Cortex of kidney (tissue), 1 donor: ENCODE results near the gene ACBD4.

Experiments
- DNase-seq: peaks from one replicate; lab custom pipeline; 2025; lab: John Stamatoyannopoulos, UW

The ACBD4 gene

DNA sequence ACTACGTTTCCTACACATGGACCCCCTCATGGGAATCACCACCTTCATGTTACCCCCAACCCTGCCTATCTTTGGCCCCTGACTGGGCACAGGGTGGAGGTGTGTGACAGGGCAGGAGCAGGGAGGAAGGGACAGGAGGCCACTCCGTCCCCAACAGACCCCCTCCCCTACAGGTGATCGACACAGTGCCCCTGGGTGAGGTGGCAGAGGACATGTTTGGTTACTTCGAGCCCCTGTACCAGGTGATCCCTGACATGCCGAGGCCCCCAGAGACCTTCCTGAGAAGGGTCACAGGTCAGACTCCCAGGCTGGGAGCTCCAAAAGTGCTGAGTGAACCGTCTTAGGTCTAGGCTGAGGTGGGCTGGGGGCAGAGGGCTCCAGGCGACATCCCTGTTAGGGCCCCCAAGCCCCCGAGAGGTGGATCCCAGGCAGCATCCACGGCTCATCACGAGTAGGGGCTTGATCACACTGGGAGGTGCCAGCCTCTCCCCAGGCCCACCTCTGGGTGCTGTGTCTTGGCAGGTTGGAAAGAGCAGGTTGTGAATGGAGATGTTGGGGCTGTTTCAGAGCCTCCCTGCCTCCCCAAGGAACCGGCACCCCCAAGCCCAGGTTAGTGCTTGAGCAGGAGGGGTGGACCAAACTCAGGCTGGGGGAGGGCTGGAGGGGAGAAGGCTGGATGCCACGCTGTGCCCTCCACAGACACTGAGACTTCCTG lies 1.5 kb downstream of the ACBD4 start:
- no peak for DNase-seq

DNA sequence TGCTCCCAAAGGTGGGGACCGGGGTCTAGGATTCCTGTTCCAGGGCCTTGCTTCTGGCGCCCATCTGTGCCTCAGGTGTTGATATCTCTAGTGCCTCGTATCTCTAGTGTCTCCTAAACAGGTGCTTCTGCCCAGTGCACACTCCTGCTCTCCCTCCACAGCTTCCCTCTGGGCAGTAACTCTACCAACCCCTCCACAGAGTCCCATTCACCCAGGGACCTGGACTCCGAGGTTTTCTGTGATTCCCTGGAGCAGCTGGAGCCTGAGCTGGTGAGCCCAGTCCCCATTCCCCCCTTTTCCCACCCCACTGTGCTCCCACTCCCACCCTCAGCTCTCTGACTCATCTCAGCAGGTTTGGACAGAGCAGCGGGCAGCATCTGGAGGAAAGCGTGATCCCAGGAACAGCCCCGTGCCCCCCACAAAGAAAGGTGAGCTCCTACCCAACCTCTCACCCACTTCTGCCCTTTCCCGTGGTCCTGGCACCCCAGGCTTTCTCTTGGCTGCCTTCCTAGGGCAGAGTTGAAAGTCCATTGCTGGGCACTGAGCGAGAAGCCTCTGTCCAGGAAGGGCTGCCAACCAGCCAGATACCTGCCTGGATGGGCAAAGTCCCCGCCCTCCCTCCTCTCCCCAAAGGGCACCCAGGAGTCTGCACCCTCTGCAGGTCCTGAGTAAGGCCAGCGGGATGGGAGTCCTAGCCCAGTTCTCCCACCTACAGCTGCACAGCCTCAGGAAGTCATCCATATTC lies 2.2 kb downstream of the ACBD4 start:
- no peak for DNase-seq

DNA sequence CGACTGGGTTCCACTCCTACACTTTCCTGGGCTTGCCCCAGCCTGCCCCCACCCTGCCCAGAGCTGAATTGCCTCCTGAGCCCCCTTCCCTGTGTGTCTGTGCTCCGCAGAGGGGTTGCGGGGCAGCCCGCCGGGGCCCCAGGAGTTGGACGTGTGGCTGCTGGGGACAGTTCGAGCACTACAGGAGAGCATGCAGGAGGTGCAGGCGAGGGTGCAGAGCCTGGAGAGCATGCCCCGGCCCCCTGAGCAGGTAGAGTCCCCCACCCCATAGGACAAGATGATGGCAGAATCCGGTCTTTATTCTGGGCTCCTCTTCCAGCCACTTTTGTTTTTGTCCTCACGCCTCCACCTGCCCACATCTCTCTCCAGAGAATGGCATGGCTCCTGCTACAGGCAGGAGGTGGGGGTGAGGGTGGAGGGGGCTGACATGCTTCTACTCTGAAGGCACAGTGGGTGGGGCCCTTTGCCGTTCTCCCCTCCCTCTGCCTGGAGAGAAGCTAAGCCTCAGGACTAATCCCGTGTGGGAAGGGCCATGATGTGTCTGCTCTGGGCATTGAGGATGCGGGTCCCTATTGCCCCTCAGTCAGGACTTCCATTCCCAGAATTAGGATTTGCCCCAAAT lies 3.5 kb downstream of the ACBD4 start:
- DNase-seq: no peak

DNA sequence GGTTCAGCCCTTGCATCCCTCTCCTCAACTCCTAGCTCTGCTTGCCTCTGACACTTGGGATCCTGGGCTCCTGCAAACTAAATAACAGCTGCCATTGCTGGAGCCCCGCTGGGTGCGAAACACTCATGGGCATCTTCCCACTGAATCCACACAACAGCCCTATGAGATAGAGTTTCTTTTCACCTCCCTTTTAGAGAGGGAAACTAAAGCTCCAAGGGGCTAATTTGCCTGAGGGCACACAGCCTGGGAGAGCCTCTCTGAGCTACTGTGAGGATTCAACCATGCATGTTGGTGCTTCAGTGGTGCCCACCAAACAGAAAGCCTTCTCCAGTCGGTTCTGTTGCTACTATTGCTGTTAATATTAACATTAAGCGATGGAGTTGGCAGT lies 4.0 kb downstream of the ACBD4 start:
- DNase-seq: no peak

DNA sequence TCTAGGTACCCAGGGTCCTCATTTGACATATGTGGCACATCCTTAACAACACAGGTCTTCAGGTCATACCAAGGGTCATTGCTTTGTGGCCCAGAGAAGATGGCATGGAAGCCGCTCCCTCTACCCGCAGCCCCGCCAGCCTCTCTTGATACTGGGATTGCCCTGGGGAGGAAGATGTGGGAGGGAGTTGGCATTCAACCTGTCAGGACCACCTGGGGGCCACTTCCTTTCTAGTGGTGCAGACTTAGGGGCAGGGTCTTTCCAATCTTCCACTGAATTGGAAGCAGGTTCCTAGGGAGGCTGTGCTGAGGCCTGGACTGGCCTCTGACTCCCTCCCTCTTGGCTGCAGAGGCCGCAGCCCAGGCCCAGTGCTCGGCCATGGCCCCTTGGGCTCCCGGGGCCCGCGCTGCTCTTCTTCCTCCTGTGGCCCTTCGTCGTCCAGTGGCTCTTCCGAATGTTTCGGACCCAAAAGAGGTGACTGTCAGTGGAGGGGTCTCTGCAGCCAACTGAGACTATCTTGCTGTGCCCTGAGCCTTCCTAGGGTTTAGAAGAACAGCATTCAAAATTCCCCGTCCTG lies 7.7 kb downstream of the ACBD4 start:
- no peak for DNase-seq

DNA sequence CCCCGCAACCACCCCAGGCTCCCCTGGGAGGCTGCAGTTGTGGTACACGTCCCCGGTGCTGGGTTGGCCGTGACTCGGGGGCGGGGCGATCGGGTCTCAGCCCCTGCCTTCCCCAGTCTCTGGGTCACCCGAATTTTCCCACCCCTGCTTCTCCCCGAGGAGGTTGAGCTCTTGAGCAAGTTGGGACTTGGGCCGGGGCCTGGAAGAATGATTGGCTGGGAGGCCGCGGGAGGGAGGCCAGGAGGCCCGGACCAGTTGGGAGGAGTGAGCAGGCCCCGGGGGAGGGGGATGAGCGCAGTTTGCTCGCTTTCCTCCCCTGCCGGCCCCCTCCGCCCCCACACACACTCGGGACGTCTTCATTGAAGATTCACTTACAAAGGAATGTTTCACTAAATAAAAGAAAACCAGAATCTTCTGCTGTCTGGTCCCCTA lies 8.3 kb downstream of the ACBD4 start:
- DNase-seq: no peak

DNA sequence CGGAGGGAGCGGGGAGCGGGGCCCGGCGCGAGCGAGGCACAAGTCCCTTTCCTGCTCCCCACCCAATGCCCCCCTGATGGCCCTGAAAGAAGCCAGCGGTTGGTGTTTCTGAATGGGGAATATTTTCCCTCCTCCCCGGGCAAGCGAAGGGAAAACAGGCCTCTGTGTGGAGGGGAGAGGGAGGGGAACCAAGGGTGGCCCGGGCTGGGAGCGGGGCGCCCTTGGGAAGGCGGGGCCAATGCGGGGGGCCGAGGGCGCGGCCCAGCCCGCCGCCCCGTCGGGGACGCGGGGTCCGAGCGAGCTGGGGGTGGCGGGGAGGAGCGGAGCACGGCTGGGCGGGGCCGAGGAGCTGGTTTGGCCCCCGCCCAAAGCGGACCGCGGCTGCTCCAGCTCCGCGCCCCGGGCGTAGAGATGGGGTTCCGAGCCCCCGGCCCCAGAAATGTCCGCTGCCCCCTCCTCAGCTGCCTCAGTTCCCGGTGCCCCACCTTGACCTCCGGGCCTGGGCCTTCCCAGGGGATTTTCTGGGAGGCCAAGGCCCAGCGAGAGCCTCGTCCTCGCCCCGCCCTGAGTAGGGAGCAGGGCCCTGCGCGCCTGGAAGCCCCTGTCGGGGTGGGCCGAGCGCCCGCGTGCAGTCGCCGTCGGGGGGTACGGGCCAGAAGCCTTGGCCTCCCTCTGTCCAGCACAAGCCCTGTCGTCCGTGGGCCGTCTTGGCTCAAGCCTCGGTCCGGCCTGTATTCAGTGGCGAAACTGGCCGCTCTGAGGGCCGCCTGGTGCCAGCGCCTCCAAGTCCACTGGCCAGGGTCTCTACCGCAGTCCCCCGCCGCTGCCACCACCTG lies 8.9 kb downstream of the ACBD4 start:
- no peak for DNase-seq

DNA sequence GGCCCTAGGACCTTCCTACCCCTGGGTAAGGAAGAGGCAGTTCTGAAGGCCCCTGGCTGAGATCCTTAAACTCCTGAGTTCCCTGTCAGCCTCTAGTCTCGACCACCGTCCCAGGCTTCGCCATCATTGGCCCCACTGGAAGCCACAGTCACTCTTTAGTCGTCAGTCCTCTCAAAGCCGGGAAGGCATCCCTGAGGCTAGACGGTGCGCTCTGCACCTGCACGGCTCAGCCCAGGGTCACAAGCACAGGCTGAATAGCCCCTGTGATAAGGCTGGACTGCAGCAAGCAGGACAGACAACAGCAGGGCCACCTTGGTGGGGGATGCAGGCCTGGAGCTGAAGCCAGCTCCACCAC lies 9.5 kb downstream of the ACBD4 start:
- no peak for DNase-seq

DNA sequence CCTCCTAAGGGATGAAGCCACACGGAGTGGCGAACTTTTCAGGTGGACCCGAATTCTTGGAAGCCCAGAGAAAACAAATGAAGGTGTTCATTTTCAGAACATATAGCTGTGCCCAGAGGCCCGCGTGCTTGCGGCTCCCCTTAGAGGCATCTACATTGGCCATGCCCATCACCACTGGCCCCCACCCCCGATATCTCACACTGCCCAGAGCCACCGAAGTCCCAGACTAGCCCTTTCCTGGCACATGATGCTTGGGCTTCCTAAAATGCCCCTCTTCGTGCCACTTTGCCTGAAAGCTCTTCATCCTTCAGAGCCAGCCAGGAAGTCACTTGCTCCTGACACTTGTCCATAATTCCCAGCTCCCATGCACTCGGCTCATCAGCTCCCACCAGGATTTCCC lies 10.7 kb downstream of the ACBD4 start:
- no peak for DNase-seq

DNA sequence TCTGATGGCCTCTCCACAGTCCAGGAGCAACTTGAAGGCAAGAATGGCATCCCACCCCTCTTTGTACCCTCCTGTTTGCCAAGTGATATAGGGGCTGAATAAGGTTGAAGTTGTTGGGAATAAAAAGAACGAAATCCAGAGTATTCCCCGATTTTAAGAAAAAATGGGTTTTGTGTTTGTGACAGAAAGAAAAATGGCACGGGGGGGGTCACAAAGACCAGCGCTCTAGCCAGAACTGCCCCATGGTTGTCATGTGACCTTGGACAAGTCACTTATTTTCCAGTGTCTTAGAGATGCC lies 11.1 kb downstream of the ACBD4 start:
- DNase-seq: no peak

DNA sequence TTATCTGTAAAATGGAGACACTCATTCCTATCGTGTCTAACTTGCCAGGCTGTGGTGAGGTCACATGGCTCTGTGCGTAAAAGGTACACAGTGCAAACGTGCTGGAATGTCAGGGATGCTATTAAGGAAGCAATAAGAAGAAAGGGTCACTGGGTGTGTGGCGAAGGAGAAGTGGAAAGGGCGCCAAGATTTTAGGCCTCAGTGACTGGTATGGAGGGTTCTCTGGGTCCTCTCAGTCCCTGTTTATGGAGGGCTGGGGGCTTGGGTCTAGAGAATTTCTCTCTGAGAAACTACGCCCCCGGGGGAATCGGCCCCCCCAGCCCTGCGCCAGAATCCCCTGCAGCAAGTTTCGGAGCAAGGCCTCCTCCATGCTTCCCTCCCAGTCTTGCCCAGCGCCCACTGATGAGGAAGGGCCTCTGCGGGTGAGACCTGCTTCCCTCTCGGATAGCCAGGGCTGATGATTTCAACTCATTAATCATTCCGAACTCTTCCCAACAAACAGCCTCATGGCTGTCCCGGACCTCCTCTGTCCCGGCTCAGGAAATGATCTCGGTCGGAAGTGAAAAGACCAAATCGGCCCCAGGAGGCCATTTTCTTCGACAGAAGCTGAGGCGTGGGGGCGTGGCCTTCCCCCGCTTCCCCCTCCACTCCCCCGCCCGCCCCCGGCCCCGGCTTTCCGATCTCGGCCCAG lies 11.5 kb downstream of the ACBD4 start:
- no peak for DNase-seq

DNA sequence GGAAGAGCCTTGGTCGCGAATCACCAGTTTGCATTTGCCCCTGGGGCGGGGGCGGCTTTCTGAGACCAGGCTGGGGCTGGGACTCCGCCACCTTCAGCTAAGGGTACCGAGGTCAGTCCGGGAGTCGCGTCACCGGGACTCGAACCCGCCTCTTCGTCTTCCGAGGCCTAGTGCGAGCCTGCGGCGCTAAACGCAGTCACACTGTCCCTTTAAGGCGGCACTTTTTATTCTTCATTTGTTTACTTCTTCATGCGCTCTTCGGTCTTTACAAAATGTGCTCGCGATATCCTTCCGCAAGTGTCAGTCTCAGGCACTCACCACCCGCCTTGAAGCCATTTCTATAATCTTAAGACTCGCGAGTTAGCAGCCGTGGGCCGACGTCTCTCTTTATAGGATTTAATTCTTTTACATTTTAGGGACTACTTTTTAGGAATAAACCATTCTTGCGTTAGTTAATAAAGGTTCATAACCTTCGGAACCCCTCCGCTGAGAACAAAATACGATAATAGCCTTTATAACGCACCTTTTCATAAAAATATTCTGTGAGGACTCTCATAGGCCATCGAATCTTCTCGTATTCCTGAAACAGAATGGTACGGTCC lies 12.2 kb downstream of the ACBD4 start:
- DNase-seq: no peak

DNA sequence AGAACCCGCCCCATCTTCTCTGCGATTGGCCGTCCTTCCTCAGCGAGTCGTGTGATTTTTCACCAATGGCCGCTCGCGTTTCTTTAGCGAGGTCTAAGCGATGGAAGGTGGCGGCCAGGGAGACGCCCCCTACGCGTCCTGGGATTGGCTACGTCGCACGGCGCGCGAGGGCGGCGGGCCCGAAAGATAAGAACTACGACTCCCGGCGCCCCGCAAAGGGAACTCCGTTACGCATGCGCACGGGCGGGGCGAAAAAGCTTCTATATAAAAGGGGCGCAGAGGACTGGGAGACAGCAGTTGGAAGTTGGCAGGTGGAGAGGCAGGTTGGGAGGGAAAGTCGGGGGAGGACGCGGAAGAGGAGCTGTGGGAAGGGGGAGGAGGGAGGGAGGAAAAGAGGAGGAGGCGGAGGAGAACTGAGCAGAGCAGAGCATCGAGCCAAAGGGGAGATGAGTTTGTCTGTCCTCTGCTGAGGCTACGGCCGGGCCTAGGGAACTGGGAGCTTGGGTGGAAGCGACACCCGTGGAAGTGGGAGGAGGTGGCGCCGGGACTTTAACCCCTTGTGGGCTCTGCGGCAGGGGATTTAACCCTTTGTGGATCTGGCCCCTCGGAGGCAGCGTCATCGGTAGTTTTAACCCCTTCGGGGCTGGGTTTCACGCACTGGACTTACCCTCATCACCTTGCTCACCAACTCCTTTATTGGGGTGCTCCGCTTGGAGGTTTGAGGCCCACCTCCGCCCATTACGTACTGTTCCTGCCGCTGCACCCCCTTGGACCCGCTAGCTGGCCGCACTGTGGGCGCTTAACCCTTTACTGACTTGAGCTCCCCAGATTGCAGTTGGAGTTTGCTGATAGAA lies 12.9 kb downstream of the ACBD4 start, which contains the start of gene HEXIM1:
Gene HEXIM1 (plus strand): TSS at position 293 of the 854 bp plus-strand sequence. CDS start 716 bp downstream, outside the sequence.
- peak; percentile 91 for DNase-seq

DNA sequence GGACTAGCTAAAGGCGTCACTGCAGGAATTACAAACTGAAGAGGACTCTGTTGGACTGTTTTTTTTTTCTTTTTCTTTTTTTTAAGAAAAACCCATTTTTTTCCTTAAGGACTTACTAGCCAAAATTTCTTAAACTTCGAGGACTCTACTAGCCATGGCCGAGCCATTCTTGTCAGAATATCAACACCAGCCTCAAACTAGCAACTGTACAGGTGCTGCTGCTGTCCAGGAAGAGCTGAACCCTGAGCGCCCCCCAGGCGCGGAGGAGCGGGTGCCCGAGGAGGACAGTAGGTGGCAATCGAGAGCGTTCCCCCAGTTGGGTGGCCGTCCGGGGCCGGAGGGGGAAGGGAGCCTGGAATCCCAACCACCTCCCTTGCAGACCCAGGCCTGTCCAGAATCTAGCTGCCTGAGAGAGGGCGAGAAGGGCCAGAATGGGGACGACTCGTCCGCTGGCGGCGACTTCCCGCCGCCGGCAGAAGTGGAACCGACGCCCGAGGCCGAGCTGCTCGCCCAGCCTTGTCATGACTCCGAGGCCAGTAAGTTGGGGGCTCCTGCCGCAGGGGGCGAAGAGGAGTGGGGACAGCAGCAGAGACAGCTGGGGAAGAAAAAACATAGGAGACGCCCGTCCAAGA lies 13.7 kb downstream of the ACBD4 start:
- DNase-seq: no peak

DNA sequence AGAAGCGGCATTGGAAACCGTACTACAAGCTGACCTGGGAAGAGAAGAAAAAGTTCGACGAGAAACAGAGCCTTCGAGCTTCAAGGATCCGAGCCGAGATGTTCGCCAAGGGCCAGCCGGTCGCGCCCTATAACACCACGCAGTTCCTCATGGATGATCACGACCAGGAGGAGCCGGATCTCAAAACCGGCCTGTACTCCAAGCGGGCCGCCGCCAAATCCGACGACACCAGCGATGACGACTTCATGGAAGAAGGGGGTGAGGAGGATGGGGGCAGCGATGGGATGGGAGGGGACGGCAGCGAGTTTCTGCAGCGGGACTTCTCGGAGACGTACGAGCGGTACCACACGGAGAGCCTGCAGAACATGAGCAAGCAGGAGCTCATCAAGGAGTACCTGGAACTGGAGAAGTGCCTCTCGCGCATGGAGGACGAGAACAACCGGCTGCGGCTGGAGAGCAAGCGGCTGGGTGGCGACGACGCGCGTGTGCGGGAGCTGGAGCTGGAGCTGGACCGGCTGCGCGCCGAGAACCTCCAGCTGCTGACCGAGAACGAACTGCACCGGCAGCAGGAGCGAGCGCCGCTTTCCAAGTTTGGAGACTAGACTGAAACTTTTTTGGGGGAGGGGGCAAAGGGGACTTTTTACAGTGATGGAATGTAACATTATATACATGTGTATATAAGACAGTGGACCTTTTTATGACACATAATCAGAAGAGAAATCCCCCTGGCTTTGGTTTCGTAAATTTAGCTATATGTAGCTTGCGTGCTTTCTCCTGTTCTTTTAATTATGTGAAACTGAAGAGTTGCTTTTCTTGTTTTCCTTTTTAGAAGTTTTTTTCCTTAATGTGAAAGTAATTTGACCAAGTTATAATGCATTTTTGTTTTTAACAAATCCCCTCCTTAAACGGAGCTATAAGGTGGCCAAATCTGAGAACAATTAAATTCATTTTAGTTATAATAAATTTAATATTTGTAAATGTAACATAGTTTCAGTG lies 14.5 kb downstream of the ACBD4 start:
- no peak for DNase-seq

DNA sequence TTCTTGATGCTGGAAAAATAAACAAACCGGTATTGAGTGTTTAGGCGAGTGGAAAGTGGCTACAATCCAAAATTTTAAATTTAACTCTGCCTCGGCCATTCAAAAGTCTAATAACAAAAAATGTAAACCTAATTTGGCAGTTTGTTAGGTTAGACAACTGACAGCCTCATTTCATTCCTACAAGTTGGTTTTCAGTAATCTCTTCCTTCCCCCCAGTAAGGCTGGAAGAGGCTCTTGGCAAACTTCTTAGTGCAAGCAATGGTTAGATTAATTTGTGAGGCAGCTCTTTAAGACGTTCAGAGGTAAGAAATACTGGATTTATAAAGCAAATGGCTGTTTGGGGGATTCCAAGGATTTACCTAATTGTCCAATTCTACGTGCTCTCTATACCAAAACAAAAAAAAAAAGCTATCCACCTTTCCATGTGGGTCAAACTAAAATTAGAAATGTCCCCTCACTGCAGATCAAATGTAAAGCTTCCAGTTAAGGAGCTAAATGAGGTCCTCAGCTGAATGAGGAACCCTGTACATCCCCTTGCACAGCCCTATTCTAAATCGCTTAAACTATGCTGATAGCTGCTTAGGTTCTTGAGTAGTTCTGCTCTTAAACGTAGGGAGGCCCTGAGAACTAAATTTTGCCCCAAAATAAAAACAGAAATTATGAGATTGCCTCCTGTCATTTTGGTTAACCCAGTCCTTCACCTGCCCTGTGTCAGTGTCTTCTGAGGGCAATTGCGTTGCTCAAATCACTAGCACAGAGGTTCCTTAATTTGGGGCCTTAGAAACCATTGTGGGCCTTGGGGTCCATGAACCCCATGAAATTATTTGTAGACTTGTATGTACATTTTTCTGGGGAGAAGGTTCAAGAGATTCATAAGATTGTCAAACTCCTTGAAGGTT lies 15.7 kb downstream of the ACBD4 start:
- DNase-seq: no peak

DNA sequence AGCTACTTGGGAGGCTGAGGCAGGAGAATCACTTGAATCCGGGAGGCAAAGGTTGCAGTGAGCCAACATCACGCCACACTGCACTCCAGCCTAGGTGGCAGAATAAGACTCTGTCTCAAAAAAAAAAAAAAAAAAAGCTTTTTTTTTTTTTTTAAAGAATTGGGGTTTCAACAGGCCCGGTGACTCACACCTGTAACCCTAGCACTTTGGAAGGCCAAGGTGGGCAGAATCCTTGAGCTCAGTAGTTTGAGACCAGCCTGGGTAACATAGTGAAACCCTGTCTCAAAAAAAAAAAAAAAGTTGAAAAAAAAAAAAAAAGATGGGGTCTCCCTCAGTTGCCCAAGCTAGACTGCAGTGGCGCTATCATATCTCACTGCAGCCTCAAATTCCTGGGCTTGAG lies 19.5 kb downstream of the ACBD4 start:
- no peak for DNase-seq
